Stimulated activated CD8-positive, alpha-beta memory T cell treated with anti-CD3 and anti-CD28 coated beads, Interleukin-4, amount 100 ng/mL, for 48 hours (primary cell): ENCODE data around the gene ELFN1.

Source experiments
- DNase-seq: peaks from one replicate; pipeline ENCODE4 v3.0.0-alpha.2; 2020

Gene ELFN1

GRCh38 chr7:1643270-1644092 lies 26.6 kb upstream of the ELFN1 start:
- no peak for DNase-seq

DNA sequence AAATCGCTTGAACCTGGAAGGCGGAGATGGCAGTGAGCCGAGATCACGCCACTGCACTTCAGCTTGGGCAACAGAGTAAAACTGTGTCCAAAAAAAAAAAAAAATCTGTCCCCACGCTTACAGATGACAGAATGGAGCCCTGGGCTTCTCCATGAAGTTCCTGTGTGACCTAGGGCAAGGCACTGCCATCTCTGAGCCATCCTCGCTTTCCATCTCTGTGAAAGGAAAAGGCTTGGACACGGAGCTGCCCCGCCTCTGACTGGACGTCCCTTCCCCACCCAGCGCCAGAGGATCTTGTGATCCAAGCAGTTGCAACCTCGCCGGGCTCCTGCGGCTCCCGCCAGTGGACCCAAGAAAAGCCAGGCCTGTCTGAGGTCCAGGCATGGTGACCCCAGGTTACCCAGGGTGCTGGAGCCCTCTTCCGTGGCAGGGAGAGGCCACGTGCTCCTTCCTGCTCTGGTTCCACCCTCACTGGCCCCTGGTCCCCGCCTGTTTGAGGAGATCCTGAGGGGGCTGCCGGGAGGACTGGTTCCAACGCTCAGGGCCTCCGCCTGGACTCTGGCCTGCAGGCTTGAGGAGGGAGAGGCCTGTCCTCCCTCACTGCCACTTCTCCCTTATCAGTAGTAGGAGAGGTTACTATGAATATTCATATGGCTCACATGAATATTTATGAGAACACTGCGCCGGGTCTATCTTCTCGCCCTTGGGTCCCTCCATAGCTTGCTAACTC lies 25.6 kb upstream of the ELFN1 start:
- no peak for DNase-seq

DNA sequence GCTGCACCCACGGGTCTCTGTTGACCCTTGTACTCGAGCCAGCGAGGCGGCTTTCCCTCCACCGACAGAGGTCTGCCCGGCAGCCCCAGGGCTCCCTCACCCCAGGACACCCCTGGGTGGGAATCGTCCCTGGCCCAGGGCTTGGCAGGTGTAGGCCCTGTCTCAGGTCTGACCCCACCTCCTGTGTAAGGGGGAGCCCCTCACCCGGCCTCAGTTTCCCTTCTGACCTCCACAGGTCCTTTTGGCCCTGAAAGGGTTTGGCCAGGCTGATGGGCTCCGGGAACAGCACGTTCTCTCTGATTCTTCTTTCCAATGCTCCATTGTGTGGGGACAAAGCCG lies 25.0 kb upstream of the ELFN1 start:
- DNase-seq = no peak

DNA sequence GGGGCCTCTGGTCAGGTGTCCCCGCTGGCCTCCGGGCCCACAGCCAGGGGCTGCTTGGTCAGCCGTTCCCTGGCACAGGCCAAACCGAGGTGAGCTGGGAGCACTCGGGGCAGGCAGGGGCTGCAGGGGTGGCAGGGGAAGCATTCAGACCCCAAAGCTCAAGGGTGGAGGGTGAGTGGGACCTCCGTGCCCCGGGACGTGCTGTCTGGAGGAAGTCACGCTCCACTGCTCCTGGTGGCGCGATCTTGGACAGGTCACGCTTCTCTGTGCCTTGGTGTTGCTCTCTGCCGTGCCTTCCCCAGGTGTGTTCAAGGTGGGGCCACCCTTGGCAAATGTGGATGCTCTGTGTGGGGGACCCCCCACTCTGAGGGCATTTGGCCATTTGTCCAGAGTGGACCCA lies 24.6 kb upstream of the ELFN1 start:
- no peak for DNase-seq

GRCh38 chr7:1646391-1646790 lies 23.7 kb upstream of the ELFN1 start:
- no peak for DNase-seq

DNA sequence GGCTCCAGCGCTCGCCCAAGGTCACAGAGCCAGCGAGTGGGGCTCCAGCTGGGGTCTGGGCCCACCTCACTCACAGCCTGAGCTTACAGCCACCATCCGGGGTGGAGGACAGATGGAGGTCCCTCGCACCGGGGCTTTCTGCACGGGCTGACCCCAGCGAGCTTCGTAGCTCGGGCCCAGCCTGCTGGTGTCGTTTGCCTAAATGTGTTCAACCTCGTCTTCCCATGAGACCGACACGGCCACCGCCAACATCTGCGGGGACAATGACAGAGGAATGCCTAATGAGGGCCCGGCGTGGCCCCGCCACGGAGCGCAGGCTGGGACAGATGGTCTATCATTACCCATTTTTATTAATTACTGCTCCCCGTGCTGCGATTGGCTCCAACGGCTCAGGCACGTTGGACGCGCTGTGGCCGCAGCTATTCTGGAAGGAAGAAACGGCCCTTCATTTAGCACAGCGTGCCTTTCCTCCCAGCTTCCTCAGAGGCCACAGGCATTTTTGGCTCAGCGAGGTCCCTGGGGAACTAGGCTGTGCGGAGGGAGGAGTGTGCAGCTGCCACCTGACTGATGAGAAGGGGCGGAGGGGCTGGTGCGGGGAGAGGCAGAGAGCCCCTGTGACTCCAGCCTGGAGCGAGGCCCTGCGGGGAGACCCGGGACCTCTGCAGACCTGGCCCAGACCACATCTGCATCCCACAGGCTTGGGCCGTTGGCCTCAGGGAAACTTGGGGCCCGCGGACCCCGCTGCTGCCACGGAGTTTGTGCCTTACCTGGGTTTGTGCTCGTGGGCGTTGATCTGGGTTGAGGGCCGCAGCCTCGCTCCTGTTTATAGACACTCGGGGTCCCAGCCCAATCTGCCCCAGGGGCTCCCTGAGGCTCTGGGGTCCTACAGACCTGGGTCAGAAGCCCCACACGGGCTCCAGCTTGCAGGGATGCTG lies 22.9 kb upstream of the ELFN1 start:
- no peak for DNase-seq

- DNase-seq = no peak
Observed at GRCh38 chr7:1647961-1648672, 22.0 kb upstream of the ELFN1 start.

DNA sequence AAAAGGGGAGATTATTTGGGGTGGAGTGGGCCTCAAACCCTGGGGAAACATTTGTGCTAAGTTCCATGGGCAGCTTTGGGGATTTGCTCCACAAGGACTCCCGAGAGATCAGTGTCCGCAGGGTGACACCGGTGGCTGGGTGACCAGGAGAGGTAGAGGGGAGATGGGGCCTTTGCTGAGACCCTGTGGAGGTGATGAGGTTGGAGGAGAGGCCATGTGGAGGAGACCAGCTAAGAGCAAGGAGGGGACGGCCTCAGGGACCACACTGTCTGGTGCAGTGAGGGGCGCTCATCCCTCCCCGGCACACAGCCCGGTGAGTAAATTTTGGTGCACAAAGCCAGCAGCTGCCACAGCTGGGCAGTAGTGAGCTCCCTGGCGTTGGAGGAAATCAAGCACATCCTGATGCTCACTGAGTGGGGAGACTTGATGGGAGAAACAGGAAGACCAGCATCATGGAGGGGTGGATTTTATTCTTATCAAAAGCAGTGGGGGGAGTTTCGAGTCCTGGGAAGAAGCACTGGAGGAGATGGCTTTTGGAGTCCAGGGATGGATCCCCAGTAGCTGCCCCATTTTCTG lies 20.2 kb upstream of the ELFN1 start:
- no peak for DNase-seq

DNA sequence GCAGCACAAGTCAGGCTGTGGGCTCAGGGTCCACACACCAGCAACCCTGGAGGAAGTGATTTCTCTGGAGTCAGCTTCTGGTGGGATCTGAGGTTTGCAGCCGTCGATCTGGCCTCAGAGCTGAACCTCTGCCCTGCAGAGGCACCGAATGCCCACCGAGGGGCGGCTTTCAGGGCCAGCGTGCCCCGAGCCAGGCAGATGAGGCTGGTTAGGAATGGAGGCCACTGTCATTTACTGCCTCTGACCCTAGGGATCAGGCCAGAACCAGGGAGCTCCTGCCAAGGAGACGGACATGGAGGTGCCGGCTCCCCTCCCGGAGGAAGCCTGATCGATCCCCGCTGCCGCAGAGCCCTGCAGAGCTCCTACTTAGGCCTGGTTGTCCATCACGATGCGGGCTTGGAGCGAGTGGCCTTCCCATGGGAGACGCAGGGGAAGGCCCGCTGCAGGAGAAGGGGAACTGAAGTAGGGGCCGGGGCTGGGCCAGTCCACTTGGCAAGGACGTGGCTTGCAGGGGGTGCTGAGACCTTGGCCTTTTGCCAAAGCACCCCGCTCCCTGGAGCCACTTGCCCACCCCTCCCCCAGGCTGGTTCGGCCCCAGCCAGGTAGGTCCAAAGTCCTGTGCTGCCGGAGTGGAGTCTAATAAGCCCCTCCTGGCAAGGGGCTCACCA lies 19.6 kb upstream of the ELFN1 start:
- DNase-seq = no peak

- DNase-seq = no peak
Observed at GRCh38 chr7:1651031-1651446, 19.0 kb upstream of the ELFN1 start.

DNA sequence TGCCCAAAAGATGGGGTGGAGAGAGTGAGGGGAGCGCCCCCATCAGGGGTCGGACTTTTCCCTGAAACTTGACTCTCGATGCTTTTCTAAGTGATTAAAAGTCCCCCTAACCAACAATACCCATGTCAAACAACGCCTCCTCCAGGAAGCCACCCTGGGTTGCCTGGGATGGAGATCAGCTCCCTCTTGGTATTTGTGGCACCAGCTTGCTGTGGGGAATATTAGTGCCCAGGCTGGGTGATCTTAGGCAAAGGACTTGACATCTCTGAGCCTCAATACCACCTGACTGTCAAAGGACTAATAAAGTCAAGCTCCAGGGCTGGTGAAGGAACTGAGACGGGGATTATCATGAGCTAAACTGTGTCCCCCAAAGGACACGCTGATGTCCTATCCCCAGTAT lies 18.2 kb upstream of the ELFN1 start:
- DNase-seq = no peak

- DNase-seq = no peak
Observed at GRCh38 chr7:1653500-1653899, 16.6 kb upstream of the ELFN1 start.

GRCh38 chr7:1654111-1654510 lies 16.0 kb upstream of the ELFN1 start:
- DNase-seq = no peak

DNA sequence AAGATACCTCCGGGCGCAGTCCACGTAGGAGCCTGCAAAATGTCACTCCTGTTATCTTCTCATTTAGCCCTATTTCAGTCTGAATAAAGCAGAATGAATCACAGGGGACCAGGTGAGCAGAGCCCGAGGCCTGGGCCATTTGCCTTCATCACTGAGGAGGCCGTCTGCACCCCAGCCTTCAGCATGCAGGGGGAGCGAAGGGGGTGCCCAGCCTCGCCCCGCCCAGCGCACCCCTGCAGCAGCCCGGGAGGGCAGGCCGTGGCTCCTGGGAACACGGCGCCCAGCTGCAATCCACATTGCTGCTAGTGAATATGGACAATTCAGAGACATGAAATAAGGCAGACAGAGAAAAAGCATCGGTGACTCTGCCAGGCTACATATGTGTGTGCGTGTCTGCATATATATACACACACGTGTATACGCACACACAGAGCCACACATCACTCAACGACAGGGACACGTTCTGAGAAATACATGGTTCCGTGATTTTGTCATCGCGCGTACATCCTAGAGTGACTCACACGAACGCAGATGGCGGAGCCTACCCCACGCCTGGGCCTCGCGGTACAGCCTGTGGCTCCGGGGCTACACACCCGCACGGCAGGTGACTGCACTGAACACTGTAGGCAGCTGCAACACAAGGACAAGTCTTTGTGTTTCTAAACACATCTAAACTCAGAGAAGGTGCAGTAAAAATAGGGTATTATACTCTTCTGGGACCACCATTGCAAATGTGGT lies 15.2 kb upstream of the ELFN1 start:
- no peak for DNase-seq

- DNase-seq = no peak
Observed at GRCh38 chr7:1659696-1660095, 10.4 kb upstream of the ELFN1 start.

- no peak for DNase-seq
Observed at GRCh38 chr7:1661461-1661860, 8.6 kb upstream of the ELFN1 start.

- DNase-seq = no peak
Observed at GRCh38 chr7:1662101-1662500, 8.0 kb upstream of the ELFN1 start.

DNA sequence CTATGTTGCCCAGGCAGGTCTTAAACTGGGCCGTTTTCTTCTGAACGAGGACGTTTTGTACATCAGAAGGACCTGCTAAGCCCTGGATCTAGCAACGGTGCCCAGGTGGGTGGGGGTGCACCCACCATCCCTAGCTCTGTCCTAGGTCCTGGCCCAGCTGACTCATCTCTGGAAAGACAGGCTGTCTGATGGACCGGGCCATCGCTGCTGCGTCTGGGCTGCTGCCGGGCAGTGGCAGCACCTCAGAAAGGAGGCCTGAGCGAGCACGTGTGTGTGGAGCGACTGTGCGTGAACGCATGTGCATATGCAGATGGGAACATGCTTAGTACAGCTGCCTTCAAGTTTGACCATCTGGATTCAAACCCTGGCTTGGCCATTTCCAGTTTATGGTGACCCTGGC lies 7.3 kb upstream of the ELFN1 start:
- no peak for DNase-seq

DNA sequence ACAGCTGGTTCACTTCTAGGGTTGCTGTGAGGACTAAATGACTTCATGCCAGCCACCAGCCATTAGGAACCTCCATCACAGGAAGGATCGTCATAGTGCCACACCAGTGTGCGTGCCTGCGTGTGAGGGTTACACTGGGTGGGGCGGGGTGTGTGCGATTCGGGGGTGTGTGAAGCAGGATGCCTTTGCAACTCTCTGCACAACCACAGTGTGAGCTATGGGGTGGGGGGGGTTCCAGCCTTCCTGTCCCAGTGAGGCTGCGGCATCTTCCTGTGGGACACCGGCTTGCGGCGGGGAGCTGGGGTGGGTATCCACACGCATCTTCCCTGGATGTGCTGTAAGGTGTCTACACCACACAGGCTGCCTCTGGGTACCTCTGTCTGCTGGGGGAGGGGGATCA lies 6.9 kb upstream of the ELFN1 start:
- DNase-seq = no peak

DNA sequence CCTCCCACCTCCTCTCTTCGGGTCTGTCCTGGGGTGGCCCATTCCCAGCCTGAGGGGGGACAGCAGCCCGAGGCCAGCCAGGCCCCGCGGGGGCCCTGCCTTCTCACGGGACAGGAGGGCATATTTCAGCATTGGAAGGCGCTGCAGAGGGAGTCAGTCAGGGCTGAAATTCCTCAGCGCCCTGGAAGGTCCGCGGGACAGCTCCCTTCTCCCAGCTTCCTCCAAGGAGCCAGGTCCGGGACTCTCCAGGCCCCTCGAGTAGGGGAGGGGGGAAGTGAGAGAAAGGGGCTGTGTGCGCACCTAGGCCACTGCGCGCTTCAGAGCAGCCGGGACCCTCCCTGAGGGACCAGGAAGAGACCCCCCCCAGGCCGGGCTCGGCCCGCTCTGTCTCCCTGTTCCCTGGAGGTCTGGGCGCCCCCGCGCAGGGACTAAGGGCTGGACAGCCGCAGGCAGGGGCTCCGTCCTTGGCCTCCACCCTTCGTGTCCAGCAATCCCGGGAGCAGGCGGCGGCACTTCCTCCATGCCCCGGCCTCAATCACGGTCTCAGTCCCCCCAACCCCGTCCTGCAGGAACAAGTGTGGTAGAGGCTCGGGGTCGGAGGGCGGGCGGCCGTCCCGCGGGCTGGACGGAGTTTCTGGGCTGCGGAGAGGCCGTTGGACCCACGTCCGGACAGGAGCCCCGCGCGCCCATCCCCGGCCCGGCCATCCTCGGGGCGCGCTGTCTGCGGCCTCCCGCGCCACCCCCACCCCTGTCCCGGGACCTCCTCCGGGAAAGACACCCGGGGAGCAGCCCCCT lies 6.0 kb upstream of the ELFN1 start:
- no peak for DNase-seq
